ENCODE measurements around the gene NFKBIE. TPM values are rescaled to one million over a fixed set of nuclear protein-coding genes. Genes with fewer than 3 reads are reported as not detected.
A peak's percentile ranks its signal among the peaks of the same experiment; 100 is the strongest.

Gene NFKBIE
- total and polyA plus RNA-seq, 9 of the 15 experiments (the other 6 are each of a cell fraction or from before 2014, with no cell fraction given), result 2.1 to 16.4 (median 11.7) TPM

GRCh38 chr6:44219053-44219814, 46.1 kb downstream of the NFKBIE start (continued):
- TF ChIP-seq ZBTB1 (CRISPR knock-in tag; IDR thresholded peaks at IDR 0.05; ENCODE audit: borderline replicate concordance, low read depth), result no peak; the same call in 1 of the 2 replicates
- no peak for TF ChIP-seq ZC3H11A (IDR thresholded peaks at IDR 0.05; ENCODE audit: low read depth, low read length)
- TF ChIP-seq XRCC3 (IDR thresholded peaks at IDR 0.05), result no peak
- peak in 1 of 2 experiments; percentile 38; a peak in 1 of 4 replicates for TF ChIP-seq TEAD1 (CRISPR knock-in tag; IDR thresholded peaks at IDR 0.05)
- peak; percentile 61; the same call in 1 of the 2 replicates for TF ChIP-seq PHF21A (IDR thresholded peaks at IDR 0.05; ENCODE audit: borderline replicate concordance, low read depth)
- TF ChIP-seq, protein P1, sequence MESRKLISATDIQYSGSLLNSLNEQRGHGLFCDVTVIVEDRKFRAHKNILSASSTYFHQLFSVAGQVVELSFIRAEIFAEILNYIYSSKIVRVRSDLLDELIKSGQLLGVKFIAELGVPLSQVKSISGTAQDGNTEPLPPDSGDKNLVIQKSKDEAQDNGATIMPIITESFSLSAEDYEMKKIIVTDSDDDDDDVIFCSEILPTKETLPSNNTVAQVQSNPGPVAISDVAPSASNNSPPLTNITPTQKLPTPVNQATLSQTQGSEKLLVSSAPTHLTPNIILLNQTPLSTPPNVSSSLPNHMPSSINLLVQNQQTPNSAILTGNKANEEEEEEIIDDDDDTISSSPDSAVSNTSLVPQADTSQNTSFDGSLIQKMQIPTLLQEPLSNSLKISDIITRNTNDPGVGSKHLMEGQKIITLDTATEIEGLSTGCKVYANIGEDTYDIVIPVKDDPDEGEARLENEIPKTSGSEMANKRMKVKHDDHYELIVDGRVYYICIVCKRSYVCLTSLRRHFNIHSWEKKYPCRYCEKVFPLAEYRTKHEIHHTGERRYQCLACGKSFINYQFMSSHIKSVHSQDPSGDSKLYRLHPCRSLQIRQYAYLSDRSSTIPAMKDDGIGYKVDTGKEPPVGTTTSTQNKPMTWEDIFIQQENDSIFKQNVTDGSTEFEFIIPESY (CRISPR knock-in tag; IDR thresholded peaks at IDR 0.05), result peak; percentile 52; the same call in 1 of the 2 replicates
- TF ChIP-seq SP1 (CRISPR knock-in tag; IDR thresholded peaks at IDR 0.05), result peak; percentile 79
- 0 out of 2 replicates have a peak, but pooled peaks have one; percentile 8 for TF ChIP-seq MYNN (IDR thresholded peaks at IDR 0.05)
- TF ChIP-seq MYNN (CRISPR knock-in tag; IDR thresholded peaks at IDR 0.05), result no peak
- peak; percentile 43; the same call in 1 of the 2 replicates for TF ChIP-seq TOE1 (IDR thresholded peaks at IDR 0.05; ENCODE audit: borderline replicate concordance)
- no peak for TF ChIP-seq TOE1 (CRISPR knock-in tag; IDR thresholded peaks at IDR 0.05; ENCODE audit: borderline replicate concordance, low read depth)
